GM13977 (cell line): Measurements from ENCODE around the gene PLEKHM3.

Experiments used
- DNase-seq: peaks from one replicate; pipeline ENCODE4 v3.0.0; 2012; ENCODE audit warnings: low spot score
- CTCF ChIP-seq: IDR thresholded peaks from 2 replicates; pipeline ENCODE4 v1.5.1; 2012; ENCODE audit warnings: mild to moderate bottlenecking, control low read depth; ENCODE audit not compliant: insufficient read depth; ENCODE audit errors: extremely low read depth, missing control alignments
- in situ Hi-C: fragments of 300-500 bp; cut with MboI; formaldehyde crosslinking; loops from one replicate; pipeline ENCODE4 v1.12.0; 2022; ENCODE audit warnings: low sequenced_read_pairs, low pct_unique_long_range_greater_than_20kb, mixed read lengths, inconsistent platforms; ENCODE audit not compliant: unreplicated experiment

The PLEKHM3 gene

GRCh38 chr2:207845202-207845864 lies 180.0 kb downstream of the PLEKHM3 start:
- in situ Hi-C loops = no loop called here

GRCh38 chr2:207844648-207845047 lies 180.7 kb downstream of the PLEKHM3 start:
- in situ Hi-C loops = no loop called here
- TF ChIP-seq CTCF = no peak
- no peak for DNase-seq

More at GRCh38 chr2:207845202-207845864, 180.0 kb downstream of the PLEKHM3 start:
- DNase-seq = no peak
- no peak for TF ChIP-seq CTCF

- no peak for DNase-seq
- in situ Hi-C loops = no loop called here
- no peak for TF ChIP-seq CTCF
Observed at GRCh38 chr2:207840101-207840500, 185.2 kb downstream of the PLEKHM3 start.

GRCh38 chr2:207839575-207839974 lies 185.8 kb downstream of the PLEKHM3 start:
- in situ Hi-C loops = no loop called here

GRCh38 chr2:207839028-207839427 lies 186.3 kb downstream of the PLEKHM3 start:
- in situ Hi-C loops = no loop called here
- DNase-seq = no peak
- no peak for TF ChIP-seq CTCF

More at GRCh38 chr2:207839575-207839974, 185.8 kb downstream of the PLEKHM3 start:
- no peak for DNase-seq
- no peak for TF ChIP-seq CTCF

- no peak for TF ChIP-seq CTCF
- no peak for DNase-seq
- in situ Hi-C loops = no loop called here
Observed at GRCh38 chr2:207836521-207837133, 188.7 kb downstream of the PLEKHM3 start.
